Fibroblast of the aortic adventitia (primary cell): ENCODE measurements around the gene FOXL1. TPM values are rescaled to one million over a fixed set of nuclear protein-coding genes. Genes with fewer than 3 reads are reported as not detected.

Experiments
- DNase-seq: peaks from one replicate; pipeline ENCODE4 v3.0.0-alpha.2; 2010; ENCODE audit warnings: low read depth
- H3K4me3 ChIP-seq: 2 replicates; pipeline ENCODE4 v1.5.1; 2011; ENCODE audit warnings: low read depth, mild to moderate bottlenecking, control low read depth, low read length, moderate library complexity
- total RNA-seq: library from RNA; depleted of rRNA; stranded (reverse); fragments of >200 nt; gene quantifications from 2 replicates; pipeline ENCODE4 v1.2.3, GENCODE V29; 2012; ENCODE audit warnings: low replicate concordance
- TF ChIP-seq, protein P1 (sequence below): IDR thresholded peaks from 2 replicates; pipeline ENCODE4 v1.5.1; 2011; ENCODE audit warnings: mild to moderate bottlenecking, low read length, control low read depth, inconsistent platforms; ENCODE audit not compliant: insufficient read depth

FOXL1 gene
- total RNA-seq, 1 donor, result 5.8 TPM

DNA sequence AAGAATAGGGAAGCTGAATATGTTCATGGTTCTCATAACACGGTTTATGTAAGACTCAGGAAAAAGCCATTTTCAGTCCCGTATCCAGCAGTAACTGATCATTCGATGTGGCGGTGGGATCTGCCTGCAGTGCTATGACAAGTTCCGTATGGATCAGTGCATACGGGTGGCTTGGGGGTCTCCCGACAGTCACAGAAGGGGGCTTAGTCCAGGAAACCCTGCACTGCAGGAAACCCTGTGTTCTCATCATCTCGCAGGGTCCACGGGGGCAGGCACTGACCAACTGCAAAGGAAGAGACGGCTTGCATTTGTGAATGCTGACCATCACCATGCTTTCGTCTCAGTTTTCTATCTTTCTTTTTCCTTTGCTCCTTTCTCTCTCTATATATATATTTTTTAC lies 31.1 kb upstream of the FOXL1 start:
- DNase-seq, result no peak
- H3K4me3 ChIP-seq, result no peak overlapping the region
- TF ChIP-seq, protein P1, sequence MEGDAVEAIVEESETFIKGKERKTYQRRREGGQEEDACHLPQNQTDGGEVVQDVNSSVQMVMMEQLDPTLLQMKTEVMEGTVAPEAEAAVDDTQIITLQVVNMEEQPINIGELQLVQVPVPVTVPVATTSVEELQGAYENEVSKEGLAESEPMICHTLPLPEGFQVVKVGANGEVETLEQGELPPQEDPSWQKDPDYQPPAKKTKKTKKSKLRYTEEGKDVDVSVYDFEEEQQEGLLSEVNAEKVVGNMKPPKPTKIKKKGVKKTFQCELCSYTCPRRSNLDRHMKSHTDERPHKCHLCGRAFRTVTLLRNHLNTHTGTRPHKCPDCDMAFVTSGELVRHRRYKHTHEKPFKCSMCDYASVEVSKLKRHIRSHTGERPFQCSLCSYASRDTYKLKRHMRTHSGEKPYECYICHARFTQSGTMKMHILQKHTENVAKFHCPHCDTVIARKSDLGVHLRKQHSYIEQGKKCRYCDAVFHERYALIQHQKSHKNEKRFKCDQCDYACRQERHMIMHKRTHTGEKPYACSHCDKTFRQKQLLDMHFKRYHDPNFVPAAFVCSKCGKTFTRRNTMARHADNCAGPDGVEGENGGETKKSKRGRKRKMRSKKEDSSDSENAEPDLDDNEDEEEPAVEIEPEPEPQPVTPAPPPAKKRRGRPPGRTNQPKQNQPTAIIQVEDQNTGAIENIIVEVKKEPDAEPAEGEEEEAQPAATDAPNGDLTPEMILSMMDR, result no peak

DNA sequence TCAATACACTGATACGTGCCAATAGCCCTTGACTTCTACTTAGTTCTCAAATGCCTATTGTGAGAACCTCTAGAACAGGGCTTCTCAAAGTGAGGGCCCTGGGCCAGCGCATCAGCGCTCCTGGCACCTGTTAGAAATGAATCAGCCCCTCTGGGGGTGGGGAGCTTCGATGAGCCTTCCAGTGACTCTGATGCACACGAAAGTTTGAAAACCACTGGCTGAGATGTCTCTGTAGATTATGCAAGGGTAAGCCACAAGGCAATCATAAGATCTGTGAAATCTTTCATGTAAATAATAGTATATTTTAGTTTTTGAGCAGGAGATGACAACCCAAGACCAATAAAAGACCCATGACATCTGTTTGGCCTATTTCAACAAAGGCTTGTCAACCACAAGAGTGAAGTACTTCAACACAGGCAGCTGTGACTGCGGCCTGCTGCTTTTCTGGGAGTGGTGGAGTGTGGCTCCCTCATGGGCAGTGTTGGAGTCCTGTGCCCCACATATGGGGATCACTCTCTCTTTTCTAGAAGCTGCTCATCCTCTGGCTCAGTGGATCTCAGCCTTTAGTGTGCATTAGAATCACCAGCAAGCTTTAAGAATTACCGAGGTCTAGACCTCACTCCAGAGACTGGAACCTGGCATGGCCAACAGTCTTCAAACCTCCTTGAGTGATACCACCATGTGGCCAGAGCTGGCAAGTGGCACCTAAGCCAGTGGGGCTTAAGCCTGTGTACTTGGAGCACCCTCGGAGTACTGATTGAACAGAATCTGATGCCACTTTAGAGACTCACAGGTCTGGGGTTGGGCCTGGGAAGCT lies 29.1 kb upstream of the FOXL1 start:
- no peak for DNase-seq
- H3K4me3 ChIP-seq, result no peak overlapping the region
- TF ChIP-seq, protein P1, result no peak

DNA sequence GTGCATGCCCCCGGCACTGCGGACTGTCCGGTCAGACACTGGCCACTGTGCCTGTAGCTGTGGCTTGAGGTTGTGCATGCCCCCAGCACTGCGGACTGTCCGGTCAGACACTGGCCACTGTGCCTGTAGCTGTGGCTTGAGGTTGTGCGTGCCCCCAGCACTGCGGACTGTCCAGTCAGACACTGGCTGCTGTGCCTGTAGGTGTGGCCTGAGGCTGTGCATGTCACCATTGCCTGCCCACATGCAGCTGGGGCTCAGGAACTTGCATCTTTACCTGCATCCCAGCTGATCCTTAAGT lies 28.5 kb upstream of the FOXL1 start:
- DNase-seq, result no peak
- H3K4me3 ChIP-seq, result no peak overlapping the region
- TF ChIP-seq, protein P1, result no peak

DNA sequence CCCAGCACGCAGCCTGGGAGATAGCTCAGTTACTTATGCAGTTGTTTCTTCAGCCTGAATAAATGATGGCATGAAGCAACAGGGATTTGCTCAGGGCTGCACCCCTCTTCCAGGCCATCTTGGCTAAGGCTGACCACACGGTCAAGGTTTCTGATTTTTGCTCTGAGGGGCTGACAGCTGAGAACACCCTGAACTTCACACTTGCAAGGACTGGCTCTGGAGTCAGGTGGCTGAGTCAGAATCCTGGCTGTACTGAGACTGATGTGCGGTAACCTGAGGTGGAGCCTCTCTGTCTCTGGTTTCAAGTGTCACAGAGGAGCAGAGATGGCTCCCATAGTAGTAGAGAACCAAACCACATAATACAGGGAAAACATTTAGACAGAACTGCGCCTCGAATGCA lies 28.1 kb upstream of the FOXL1 start:
- no peak overlapping the region for H3K4me3 ChIP-seq
- TF ChIP-seq, protein P1, result no peak
- no peak for DNase-seq

DNA sequence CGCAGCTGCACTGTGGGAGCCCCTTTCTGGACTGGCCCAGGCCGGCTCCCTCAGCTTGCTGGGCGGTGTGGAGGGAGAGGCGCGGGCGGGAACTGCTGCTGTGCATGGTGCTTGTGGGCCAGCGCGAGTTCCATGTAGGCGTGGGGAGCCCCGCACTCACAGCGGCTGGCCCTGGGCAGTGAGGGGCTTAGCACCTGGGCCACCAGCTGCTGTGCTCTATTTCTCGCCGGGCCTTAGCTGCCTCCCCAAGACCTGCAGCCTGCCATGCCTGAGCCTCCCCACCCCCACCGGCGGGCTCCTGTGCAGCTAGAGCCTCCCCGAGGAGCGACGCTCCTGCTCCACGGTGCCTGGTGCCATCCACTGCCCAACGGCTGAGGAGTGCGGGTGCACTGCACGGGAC lies 25.0 kb upstream of the FOXL1 start:
- TF ChIP-seq, protein P1, result no peak
- DNase-seq, result no peak
- no peak overlapping the region for H3K4me3 ChIP-seq

DNA sequence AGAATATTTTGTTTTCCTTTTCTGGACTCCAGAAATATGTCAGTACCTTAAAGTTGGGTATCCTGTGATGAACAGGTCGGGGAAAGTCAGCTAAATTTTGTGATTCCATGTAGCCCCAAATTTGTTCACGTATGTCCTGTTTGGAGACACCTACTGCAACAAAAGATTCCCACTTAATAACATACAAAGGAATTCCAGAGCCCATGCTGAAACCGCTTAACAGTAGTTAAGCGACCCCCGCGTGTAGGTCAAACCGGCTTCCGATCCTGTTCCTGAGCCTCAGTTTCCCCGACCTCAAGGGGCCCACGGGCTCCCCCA lies 23.8 kb upstream of the FOXL1 start:
- TF ChIP-seq, protein P1, result no peak
- H3K4me3 ChIP-seq, result peak overlapping the region; percentile 97
- DNase-seq, result no peak
